ENCODE measurements around the gene FLNA. TPM values are rescaled to one million over a fixed set of nuclear protein-coding genes. Genes with fewer than 3 reads are reported as not detected.

Gene FLNA
- total and polyA plus RNA-seq, 10 of the 15 experiments (the other 5 are each of a cell fraction or from before 2014, with no cell fraction given) = 5.1 to 643 (median 171) TPM

- TF ChIP-seq, protein P1, sequence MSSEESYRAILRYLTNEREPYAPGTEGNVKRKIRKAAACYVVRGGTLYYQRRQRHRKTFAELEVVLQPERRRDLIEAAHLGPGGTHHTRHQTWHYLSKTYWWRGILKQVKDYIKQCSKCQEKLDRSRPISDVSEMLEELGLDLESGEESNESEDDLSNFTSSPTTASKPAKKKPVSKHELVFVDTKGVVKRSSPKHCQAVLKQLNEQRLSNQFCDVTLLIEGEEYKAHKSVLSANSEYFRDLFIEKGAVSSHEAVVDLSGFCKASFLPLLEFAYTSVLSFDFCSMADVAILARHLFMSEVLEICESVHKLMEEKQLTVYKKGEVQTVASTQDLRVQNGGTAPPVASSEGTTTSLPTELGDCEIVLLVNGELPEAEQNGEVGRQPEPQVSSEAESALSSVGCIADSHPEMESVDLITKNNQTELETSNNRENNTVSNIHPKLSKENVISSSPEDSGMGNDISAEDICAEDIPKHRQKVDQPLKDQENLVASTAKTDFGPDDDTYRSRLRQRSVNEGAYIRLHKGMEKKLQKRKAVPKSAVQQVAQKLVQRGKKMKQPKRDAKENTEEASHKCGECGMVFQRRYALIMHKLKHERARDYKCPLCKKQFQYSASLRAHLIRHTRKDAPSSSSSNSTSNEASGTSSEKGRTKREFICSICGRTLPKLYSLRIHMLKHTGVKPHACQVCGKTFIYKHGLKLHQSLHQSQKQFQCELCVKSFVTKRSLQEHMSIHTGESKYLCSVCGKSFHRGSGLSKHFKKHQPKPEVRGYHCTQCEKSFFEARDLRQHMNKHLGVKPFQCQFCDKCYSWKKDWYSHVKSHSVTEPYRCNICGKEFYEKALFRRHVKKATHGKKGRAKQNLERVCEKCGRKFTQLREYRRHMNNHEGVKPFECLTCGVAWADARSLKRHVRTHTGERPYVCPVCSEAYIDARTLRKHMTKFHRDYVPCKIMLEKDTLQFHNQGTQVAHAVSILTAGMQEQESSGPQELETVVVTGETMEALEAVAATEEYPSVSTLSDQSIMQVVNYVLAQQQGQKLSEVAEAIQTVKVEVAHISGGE (CRISPR knock-in tag; IDR thresholded peaks at IDR 0.05) = no peak
- no peak for TF ChIP-seq RAD21 (IDR thresholded peaks at IDR 0.05; ENCODE audit: insufficient read depth, low read depth, low read length)
- TF ChIP-seq EP300 (IDR thresholded peaks at IDR 0.05; ENCODE audit: borderline replicate concordance in 1 of 2, control insufficient read depth in 1 of 2, low read depth in 2 of 2, low read length in 2 of 2) = no peak
- no peak for TF ChIP-seq HDAC6 (IDR thresholded peaks at IDR 0.05; ENCODE audit: unreplicated experiment)
- TF ChIP-seq, protein P2, sequence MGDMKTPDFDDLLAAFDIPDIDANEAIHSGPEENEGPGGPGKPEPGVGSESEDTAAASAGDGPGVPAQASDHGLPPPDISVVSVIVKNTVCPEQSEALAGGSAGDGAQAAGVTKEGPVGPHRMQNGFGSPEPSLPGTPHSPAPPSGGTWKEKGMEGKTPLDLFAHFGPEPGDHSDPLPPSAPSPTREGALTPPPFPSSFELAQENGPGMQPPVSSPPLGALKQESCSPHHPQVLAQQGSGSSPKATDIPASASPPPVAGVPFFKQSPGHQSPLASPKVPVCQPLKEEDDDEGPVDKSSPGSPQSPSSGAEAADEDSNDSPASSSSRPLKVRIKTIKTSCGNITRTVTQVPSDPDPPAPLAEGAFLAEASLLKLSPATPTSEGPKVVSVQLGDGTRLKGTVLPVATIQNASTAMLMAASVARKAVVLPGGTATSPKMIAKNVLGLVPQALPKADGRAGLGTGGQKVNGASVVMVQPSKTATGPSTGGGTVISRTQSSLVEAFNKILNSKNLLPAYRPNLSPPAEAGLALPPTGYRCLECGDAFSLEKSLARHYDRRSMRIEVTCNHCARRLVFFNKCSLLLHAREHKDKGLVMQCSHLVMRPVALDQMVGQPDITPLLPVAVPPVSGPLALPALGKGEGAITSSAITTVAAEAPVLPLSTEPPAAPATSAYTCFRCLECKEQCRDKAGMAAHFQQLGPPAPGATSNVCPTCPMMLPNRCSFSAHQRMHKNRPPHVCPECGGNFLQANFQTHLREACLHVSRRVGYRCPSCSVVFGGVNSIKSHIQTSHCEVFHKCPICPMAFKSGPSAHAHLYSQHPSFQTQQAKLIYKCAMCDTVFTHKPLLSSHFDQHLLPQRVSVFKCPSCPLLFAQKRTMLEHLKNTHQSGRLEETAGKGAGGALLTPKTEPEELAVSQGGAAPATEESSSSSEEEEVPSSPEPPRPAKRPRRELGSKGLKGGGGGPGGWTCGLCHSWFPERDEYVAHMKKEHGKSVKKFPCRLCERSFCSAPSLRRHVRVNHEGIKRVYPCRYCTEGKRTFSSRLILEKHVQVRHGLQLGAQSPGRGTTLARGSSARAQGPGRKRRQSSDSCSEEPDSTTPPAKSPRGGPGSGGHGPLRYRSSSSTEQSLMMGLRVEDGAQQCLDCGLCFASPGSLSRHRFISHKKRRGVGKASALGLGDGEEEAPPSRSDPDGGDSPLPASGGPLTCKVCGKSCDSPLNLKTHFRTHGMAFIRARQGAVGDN (IDR thresholded peaks at IDR 0.05) = no peak; the same call in 1 of the 2 replicates
- peak; percentile 57; the same call in 1 of the 2 replicates for TF ChIP-seq TCF3 (IDR thresholded peaks at IDR 0.05; ENCODE audit: borderline replicate concordance, insufficient read depth, low read depth, low read length)
- TF ChIP-seq PAX5 (IDR thresholded peaks at IDR 0.05; ENCODE audit: borderline replicate concordance, low read depth, low read length) = no peak
- TF ChIP-seq FOXM1 (IDR thresholded peaks at IDR 0.05; ENCODE audit: low read depth, low read length) = no peak
- no peak for TF ChIP-seq BACH1 (IDR thresholded peaks at IDR 0.05; ENCODE audit: borderline replicate concordance)
- no peak for TF ChIP-seq FOS (IDR thresholded peaks at IDR 0.05; ENCODE audit: borderline replicate concordance, extremely low read depth, insufficient read length)
- TF ChIP-seq, protein P3, sequence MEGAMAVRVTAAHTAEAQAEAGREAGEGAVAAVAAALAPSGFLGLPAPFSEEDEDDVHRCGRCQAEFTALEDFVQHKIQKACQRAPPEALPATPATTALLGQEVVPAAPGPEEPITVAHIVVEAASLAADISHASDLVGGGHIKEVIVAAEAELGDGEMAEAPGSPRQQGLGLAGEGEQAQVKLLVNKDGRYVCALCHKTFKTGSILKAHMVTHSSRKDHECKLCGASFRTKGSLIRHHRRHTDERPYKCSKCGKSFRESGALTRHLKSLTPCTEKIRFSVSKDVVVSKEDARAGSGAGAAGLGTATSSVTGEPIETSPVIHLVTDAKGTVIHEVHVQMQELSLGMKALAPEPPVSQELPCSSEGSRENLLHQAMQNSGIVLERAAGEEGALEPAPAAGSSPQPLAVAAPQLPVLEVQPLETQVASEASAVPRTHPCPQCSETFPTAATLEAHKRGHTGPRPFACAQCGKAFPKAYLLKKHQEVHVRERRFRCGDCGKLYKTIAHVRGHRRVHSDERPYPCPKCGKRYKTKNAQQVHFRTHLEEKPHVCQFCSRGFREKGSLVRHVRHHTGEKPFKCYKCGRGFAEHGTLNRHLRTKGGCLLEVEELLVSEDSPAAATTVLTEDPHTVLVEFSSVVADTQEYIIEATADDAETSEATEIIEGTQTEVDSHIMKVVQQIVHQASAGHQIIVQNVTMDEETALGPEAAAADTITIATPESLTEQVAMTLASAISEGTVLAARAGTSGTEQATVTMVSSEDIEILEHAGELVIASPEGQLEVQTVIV (IDR thresholded peaks at IDR 0.05; ENCODE audit: borderline replicate concordance, partially characterized antibody) = no peak
- TF ChIP-seq HDAC2 (IDR thresholded peaks at IDR 0.05) = no peak
- TF ChIP-seq POLR2A (IDR thresholded peaks at IDR 0.05; ENCODE audit: low read depth, low read length) = peak; percentile 32
Observed at GRCh38 chrX:154396973-154397887, 22.8 kb upstream of the FLNA start (continued).

Measured in GM12878 (cell line).